HepG2 (cell line): ENCODE results near the gene EGFL8. TPM values are rescaled to one million over a fixed set of nuclear protein-coding genes. Genes with fewer than 3 reads are reported as not detected.

Experiments used
- ATAC-seq: fragments of 200-7000 bp; cut with Tn5 transposase; 3 replicates; pipeline ENCODE4 v1.9.1; 2020; ENCODE audit warnings: mild to moderate bottlenecking, moderate library complexity
- BruUV-seq: library from RNA; stranded (reverse); fragments of 400-500 nt; replicated peaks from 2 replicates; lab custom pipeline; 2021; lab: Mats Ljungman, UMichigan
- CTCF ChIA-PET: fragments of 300-600 bp; formaldehyde crosslinking; extraction: SDS; loops from one replicate; lab custom pipeline; 2021; ENCODE audit warnings: low total read pairs, inconsistent platforms, low intra/inter-chr PET ratio; lab: Yijun Ruan, JAX
- POLR2A ChIA-PET: fragments of 350-600 bp; sonication (Branson Sonifier 250); formaldehyde crosslinking; loops from one replicate; lab custom pipeline; 2020; ENCODE audit warnings: antibody characterized with exemption, inconsistent platforms; lab: Yijun Ruan, JAX
- DNase-seq: peaks from one replicate; pipeline ENCODE4 v3.0.0-alpha.2; 2015; ENCODE audit warnings: low spot score
- FAIRE-seq: peaks from 3 replicates; lab custom pipeline; 2011; peaks lifted over from hg19 to GRCh38; lab: Jason Lieb, UNC
- H2AFZ ChIP-seq: one replicate; pipeline ENCODE4 v1.6.1; 2011; ENCODE audit warnings: low read length, inconsistent platforms
- H3K27ac ChIP-seq: fragments of 300-600 bp; 3 replicates; pipeline ENCODE4 v1.8.0; 2011; ENCODE audit warnings: mixed run types, mild to moderate bottlenecking, mixed read lengths, low read length, inconsistent platforms; ENCODE audit not compliant: insufficient read depth; ENCODE audit errors: extremely low read length
- H3K27me3 ChIP-seq, 2 experiments: fragments of 200-600 bp in 1 of 2; 2 replicates in 1 of 2; 3 replicates in 1 of 2; pipeline versions ENCODE4 v1.6.0 to v1.8.0; 2011; ENCODE audit warnings: low read length in 2 of 2, mild to moderate bottlenecking in 2 of 2, moderate library complexity in 2 of 2, inconsistent platforms in 1 of 2; ENCODE audit not compliant: insufficient read depth in 2 of 2, control insufficient read depth in 1 of 2
- H3K36me3 ChIP-seq, 2 experiments: fragments of 200-600 bp in 1 of 2; replicated peaks in 1 of 2; 2 replicates in 1 of 2; 3 replicates in 1 of 2; pipeline versions ENCODE4 v1.5.1 to v1.8.0; 2011; ENCODE audit warnings: low read length in 2 of 2, inconsistent platforms in 1 of 2; ENCODE audit not compliant: insufficient read depth in 2 of 2, control insufficient read depth in 1 of 2
- H3K4me1 ChIP-seq: 2 replicates; pipeline ENCODE4 v1.5.1; 2012; ENCODE audit warnings: low read length, inconsistent platforms; ENCODE audit not compliant: insufficient read depth
- H3K4me2 ChIP-seq: 2 replicates; pipeline ENCODE4 v1.6.0; 2011; ENCODE audit warnings: low read depth, low read length, inconsistent platforms
- H3K4me3 ChIP-seq, 3 experiments: fragments of 200-600 bp in 1 of 3; sonication (generic), shearing (Covaris generic) in 1 of 3; replicated peaks in 1 of 3; 2 replicates each; pipeline ENCODE4 v1.5.1; 2011 to 2016; ENCODE audit warnings: low read length in 3 of 3, inconsistent platforms in 2 of 3, low read depth in 2 of 3, mild to moderate bottlenecking in 2 of 3, control low read depth in 1 of 3, mixed read lengths in 1 of 3; ENCODE audit not compliant: insufficient read depth in 1 of 3
- H3K79me2 ChIP-seq: one replicate; pipeline ENCODE4 v1.6.1; 2011; ENCODE audit warnings: low read length, inconsistent platforms; ENCODE audit not compliant: insufficient read depth
- H3K9ac ChIP-seq: 2 replicates; pipeline ENCODE4 v1.6.0; 2011; ENCODE audit warnings: mild to moderate bottlenecking, low read depth, low read length, inconsistent platforms; ENCODE audit not compliant: insufficient read depth
- H3K9me3 ChIP-seq: 2 replicates; pipeline ENCODE4 v1.5.1; 2012; ENCODE audit warnings: mild to moderate bottlenecking, low read length
- H4K20me1 ChIP-seq: 2 replicates; pipeline ENCODE4 v1.6.0; 2011; ENCODE audit warnings: inconsistent platforms, mild to moderate bottlenecking, low read length, moderate library complexity; ENCODE audit not compliant: insufficient read depth
- AHR ChIP-seq: IDR thresholded peaks from 2 replicates; pipeline ENCODE4 v1.6.1; 2018; ENCODE audit warnings: missing genetic modification reagents, missing compliant biosample characterization
- BRD4 ChIP-seq: sonication (generic); formaldehyde crosslinking; IDR thresholded peaks from 2 replicates; pipeline ENCODE4 v1.4.0; 2020; ENCODE audit warnings: missing genetic modification reagents
- ELF3 ChIP-seq: IDR thresholded peaks from 2 replicates; pipeline ENCODE4 v1.6.1; 2016; ENCODE audit warnings: missing genetic modification reagents, missing compliant biosample characterization
- ELF4 ChIP-seq: sonication (generic); formaldehyde crosslinking; IDR thresholded peaks from 2 replicates; pipeline ENCODE4 v1.5.0; 2020; ENCODE audit warnings: missing genetic modification reagents, mild to moderate bottlenecking, moderate library complexity, borderline replicate concordance
- FOXP1 ChIP-seq, 2 experiments: fragments of 450-650 bp in 1 of 2; IDR thresholded peaks; 2 replicates each; pipeline ENCODE4 v1.6.1; 2017 to 2018; ENCODE audit warnings: antibody characterized with exemption in 1 of 2
- HNRNPLL ChIP-seq: fragments of 200-400 bp; formaldehyde crosslinking; IDR thresholded peaks from 2 replicates; pipeline ENCODE4 v1.6.1; 2017; ENCODE audit warnings: mild to moderate bottlenecking, low read depth, low read length; ENCODE audit not compliant: poor library complexity, severe bottlenecking
- HOXA7 ChIP-seq: sonication (generic); formaldehyde crosslinking; IDR thresholded peaks from 2 replicates; pipeline ENCODE4 v1.8.1; 2022; ENCODE audit warnings: mild to moderate bottlenecking, missing genetic modification reagents, moderate library complexity
- PLRG1 ChIP-seq: fragments of 450-650 bp; conservative IDR thresholded peaks from 2 replicates; pipeline ENCODE4 v1.6.1; 2016
- POGZ ChIP-seq: sonication (generic); formaldehyde crosslinking; IDR thresholded peaks from 2 replicates; pipeline ENCODE4 v1.4.0; 2020; ENCODE audit warnings: mild to moderate bottlenecking, missing genetic modification reagents
- RFX1 ChIP-seq: fragments of 450-650 bp; IDR thresholded peaks from 2 replicates; pipeline ENCODE4 v1.6.1; 2017
- SMC3 ChIP-seq: IDR thresholded peaks from 2 replicates; pipeline ENCODE4 v1.6.1; 2011; ENCODE audit warnings: low read length, improper control_type of control experiment
- SP140L ChIP-seq: sonication (generic); formaldehyde crosslinking; IDR thresholded peaks from 2 replicates; pipeline ENCODE4 v1.4.0; 2020; ENCODE audit warnings: missing genetic modification reagents, borderline replicate concordance
- TEAD3 ChIP-seq: optimal IDR thresholded peaks from 2 replicates; pipeline ENCODE3; 2016; ENCODE audit warnings: borderline replicate concordance
- ZNF234 ChIP-seq: sonication (generic); formaldehyde crosslinking; conservative IDR thresholded peaks from 2 replicates; pipeline ENCODE4 v1.5.1; 2020; ENCODE audit warnings: mild to moderate bottlenecking, missing genetic modification reagents
- ZNF556 ChIP-seq: sonication (generic); formaldehyde crosslinking; IDR thresholded peaks from 2 replicates; pipeline ENCODE4 v1.4.0; 2020; ENCODE audit warnings: mild to moderate bottlenecking, missing genetic modification reagents, borderline replicate concordance
- ZNF619 ChIP-seq: sonication (generic); formaldehyde crosslinking; IDR thresholded peaks from 2 replicates; pipeline ENCODE4 v1.4.0; 2020; ENCODE audit warnings: mild to moderate bottlenecking, missing genetic modification reagents
- ZNF749 ChIP-seq: sonication (generic); formaldehyde crosslinking; IDR thresholded peaks from 2 replicates; pipeline ENCODE4 v1.8.0; 2022; ENCODE audit warnings: mild to moderate bottlenecking, missing genetic modification reagents, moderate library complexity, borderline replicate concordance
- WGBS: methylation state at CpG from one replicate; pipeline ENCODE4 v1.1.6; 2017; ENCODE audit warnings: low lambda C conversion rate; 5-methylcytosine and 5-hydroxymethylcytosine counted together
- in situ Hi-C: cut with HindIII; loops from 2 replicates; pipeline ENCODE4 v1.10.0; 2017; ENCODE audit warnings: low pct_unique_long_range_greater_than_20kb; ENCODE audit not compliant: extremely low pct_ligation_motif_present
- intact Hi-C: fragments of 100-400 bp; cut with micrococcal nuclease; formaldehyde crosslinking; loops from one replicate; pipeline ENCODE4 v1.10.0; 2022; ENCODE audit not compliant: unreplicated experiment
- polyA plus RNA-seq, 8 experiments: library from polyadenylated mRNA; depleted of rRNA in 3 of 8; stranded (reverse) in 7 of 8; unstranded in 1 of 8; fragments of >200 nt; fragmentation: Illumina TruSeq in 4 of 8; extraction: Trizol in 4 of 8; gene quantifications; 2 replicates each; pipeline versions ENCODE4 v1.2.1 to v1.2.3, GENCODE V29; 2011 to 2016; ENCODE audit warnings: low read depth in 4 of 8, missing spikeins in 1 of 8, mixed read lengths in 1 of 8; ENCODE audit not compliant: insufficient read depth in 1 of 8
- total RNA-seq, 5 experiments: library from RNA; depleted of rRNA; stranded (reverse); fragments of >200 nt; fragmentation: Illumina TruSeq; extraction: Trizol; gene quantifications; 2 replicates each; pipeline ENCODE4 v1.2.3, GENCODE V29; 2016; ENCODE audit warnings: low read depth in 1 of 5
- TF ChIP-seq, protein P1 (sequence below): IDR thresholded peaks from 2 replicates; pipeline ENCODE4 v1.6.1; 2016; ENCODE audit warnings: mild to moderate bottlenecking, missing biosample characterization, missing genetic modification reagents
- TF ChIP-seq, protein P2 (sequence below): IDR thresholded peaks from 2 replicates; pipeline ENCODE4 v1.6.1; 2012; ENCODE audit warnings: inconsistent platforms
- TF ChIP-seq, protein P3 (sequence below): sonication (generic); formaldehyde crosslinking; IDR thresholded peaks from 2 replicates; pipeline ENCODE4 v1.4.0; 2020; ENCODE audit warnings: missing genetic modification reagents

EGFL8 gene
- total and polyA plus RNA-seq, 2 of the 13 experiments (the other 11 are each of a cell fraction or from before 2014, with no cell fraction given): 10.0 to 11.5 TPM

DNA sequence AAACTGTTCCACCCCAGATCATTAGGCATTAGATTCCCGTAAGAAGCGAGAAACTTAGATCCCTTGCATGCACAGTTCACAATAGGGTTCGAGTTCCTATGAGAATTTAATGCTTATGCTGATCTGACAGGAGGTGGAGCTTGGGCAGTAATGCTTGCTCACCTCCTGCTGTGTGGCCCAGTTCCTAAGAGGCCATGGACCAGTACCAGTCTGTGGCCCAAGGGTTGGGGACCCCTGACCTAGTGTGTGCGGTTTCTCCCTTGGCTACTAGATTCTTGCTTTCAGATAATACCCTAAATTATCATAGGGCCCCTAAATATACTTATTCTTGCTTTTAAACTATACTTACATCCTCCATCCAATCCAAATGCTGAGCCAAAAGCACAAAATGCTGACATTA lies 30.0 kb downstream of the EGFL8 start (continued):
- no peak for TF ChIP-seq FOXP1 (IDR thresholded peaks at IDR 0.05)
- TF ChIP-seq FOXP1 (CRISPR knock-in tag; IDR thresholded peaks at IDR 0.05): no peak
- TF ChIP-seq ELF3 (CRISPR knock-in tag): no peak
- no peak for TF ChIP-seq BRD4 (CRISPR knock-in tag)

GRCh38 chr6:32194825-32195651 lies 30.6 kb downstream of the EGFL8 start:
- CTCF ChIA-PET: interaction anchor here (1.0 to 1.7 kb wide), 2 partner anchors 41 to 76 kb away, joined by 4 to 11 read pairs; partner anchors contain the start of gene PPT2
- Histone ChIP-seq H4K20me1 (no peaks in the 10 kb centered on the region), H3K79me2 (peaks cover 5% of the 10 kb centered on the region), H3K27ac (peak overlapping the region; percentile 64), H3K27me3 (no peaks in the 10 kb centered on the region; a peak in 1 of 5 replicates), H3K36me3 (no peaks in the 10 kb centered on the region), H3K4me1 (peaks cover 62% of the 10 kb centered on the region), H3K4me3 (peak overlapping the region; percentile 59 to 68 (median 61)), H2AFZ (no peak overlapping the region), H3K4me2 (peak overlapping the region; percentile 93), H3K9me3 (no peaks in the 10 kb centered on the region), H3K9ac (peak overlapping the region; percentile 77)
- POLR2A ChIA-PET: interaction anchor here (0.8 to 3.0 kb wide), 22 partner anchors 9 to 1259 kb away, joined by 3 to 82 read pairs (median 4); partner anchors contain the start of genes AGPAT1, ATF6B, DXO and FKBPL
- peak; percentile 93 for ATAC-seq
- peak; percentile 99 for FAIRE-seq
- BruUV-seq: TSS peak; percentile 96
- 17% methylated on average over 15 of the region's 15 CpGs for WGBS
- in situ Hi-C loops: loop anchor here (5.0 kb wide), 1 partner anchor 777 kb away; no protein-coding TSS in a partner anchor
- intact Hi-C loops: loop anchor here (1.0 to 5.0 kb wide), 4 partner anchors 17 to 78 kb away; partner anchors contain the start of genes PPT2 and RNF5
- no peak for DNase-seq
- TF ChIP-seq PLRG1 (no peak), ZNF749 (no peak), ZNF234 (CRISPR knock-in tag) (no peak), AHR (no peak), RFX1 (no peak), SMC3 (peak; percentile 45), SP140L (CRISPR knock-in tag) (no peak), POGZ (CRISPR knock-in tag) (no peak), ZNF619 (no peak), HOXA7 (CRISPR knock-in tag) (no peak), ELF4 (no peak), TEAD3 (CRISPR knock-in tag) (peak; percentile 79), ZNF556 (CRISPR knock-in tag) (no peak), HNRNPLL (no peak)
- TF ChIP-seq, protein P1, sequence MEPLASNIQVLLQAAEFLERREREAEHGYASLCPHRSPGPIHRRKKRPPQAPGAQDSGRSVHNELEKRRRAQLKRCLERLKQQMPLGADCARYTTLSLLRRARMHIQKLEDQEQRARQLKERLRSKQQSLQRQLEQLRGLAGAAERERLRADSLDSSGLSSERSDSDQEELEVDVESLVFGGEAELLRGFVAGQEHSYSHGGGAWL (CRISPR knock-in tag): no peak
- TF ChIP-seq, protein P2, sequence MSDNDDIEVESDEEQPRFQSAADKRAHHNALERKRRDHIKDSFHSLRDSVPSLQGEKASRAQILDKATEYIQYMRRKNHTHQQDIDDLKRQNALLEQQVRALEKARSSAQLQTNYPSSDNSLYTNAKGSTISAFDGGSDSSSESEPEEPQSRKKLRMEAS: no peak
- TF ChIP-seq, protein P3, sequence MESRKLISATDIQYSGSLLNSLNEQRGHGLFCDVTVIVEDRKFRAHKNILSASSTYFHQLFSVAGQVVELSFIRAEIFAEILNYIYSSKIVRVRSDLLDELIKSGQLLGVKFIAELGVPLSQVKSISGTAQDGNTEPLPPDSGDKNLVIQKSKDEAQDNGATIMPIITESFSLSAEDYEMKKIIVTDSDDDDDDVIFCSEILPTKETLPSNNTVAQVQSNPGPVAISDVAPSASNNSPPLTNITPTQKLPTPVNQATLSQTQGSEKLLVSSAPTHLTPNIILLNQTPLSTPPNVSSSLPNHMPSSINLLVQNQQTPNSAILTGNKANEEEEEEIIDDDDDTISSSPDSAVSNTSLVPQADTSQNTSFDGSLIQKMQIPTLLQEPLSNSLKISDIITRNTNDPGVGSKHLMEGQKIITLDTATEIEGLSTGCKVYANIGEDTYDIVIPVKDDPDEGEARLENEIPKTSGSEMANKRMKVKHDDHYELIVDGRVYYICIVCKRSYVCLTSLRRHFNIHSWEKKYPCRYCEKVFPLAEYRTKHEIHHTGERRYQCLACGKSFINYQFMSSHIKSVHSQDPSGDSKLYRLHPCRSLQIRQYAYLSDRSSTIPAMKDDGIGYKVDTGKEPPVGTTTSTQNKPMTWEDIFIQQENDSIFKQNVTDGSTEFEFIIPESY: no peak
